Esophagus muscularis mucosa (tissue), 4 donors: ENCODE measurements around the gene SIX6. TPM values are rescaled to one million over a fixed set of nuclear protein-coding genes. Genes with fewer than 3 reads are reported as not detected.
A peak's percentile ranks its signal among the peaks of the same experiment; 100 is the strongest.

ENCODE experiments used
- DNase-seq: peaks from one replicate; pipeline ENCODE4 v3.0.0-alpha.2; 2017; ENCODE audit errors: extremely low spot score
- H3K27ac ChIP-seq, 4 donors: fragments of 200-600 bp; sonication (generic); replicated peaks in 1 of 4; 1 replicate in 3 of 4; 2 replicates in 1 of 4; pipeline ENCODE4 v1.5.1; 2016 to 2019; ENCODE audit warnings: mild to moderate bottlenecking in 1 of 4
- H3K27me3 ChIP-seq, 4 donors: fragments of 200-600 bp; sonication (generic); one replicate each; pipeline versions ENCODE4 v1.5.1 to v1.6.0; 2016 to 2019
- H3K36me3 ChIP-seq, 4 donors: fragments of 200-600 bp; sonication (generic); one replicate each; pipeline ENCODE4 v1.5.1; 2016 to 2019
- H3K4me1 ChIP-seq, 4 donors: fragments of 200-600 bp; sonication (generic); one replicate each; pipeline ENCODE4 v1.5.1; 2016 to 2019
- H3K4me3 ChIP-seq, 4 donors: fragments of 200-600 bp; sonication (generic); 1 replicate in 2 of 4; 2 replicates in 2 of 4; pipeline ENCODE4 v1.5.1; 2016 to 2019; ENCODE audit warnings: mild to moderate bottlenecking in 4 of 4, moderate library complexity in 1 of 4
- H3K9me3 ChIP-seq, 4 donors: fragments of 200-600 bp; sonication (generic); 1 replicate in 3 of 4; 2 replicates in 1 of 4; pipeline ENCODE4 v1.5.1; 2016 to 2019
- CTCF ChIP-seq, 3 experiments: fragments of 200-600 bp in 2 of 3; fragments of 450-650 bp in 1 of 3; sonication (generic) in 2 of 3; IDR thresholded peaks; one replicate each; pipeline ENCODE4 v1.5.1; 2017 to 2019; ENCODE audit warnings: antibody characterized with exemption in 3 of 3, mild to moderate bottlenecking in 2 of 3, moderate library complexity in 1 of 3
- EP300 ChIP-seq: sonication (generic); formaldehyde crosslinking; IDR thresholded peaks from one replicate; pipeline ENCODE4 v1.6.1; 2017; ENCODE audit warnings: antibody characterized with exemption
- POLR2A ChIP-seq: fragments of 450-650 bp; IDR thresholded peaks from one replicate; pipeline ENCODE4 v1.6.1; 2017; ENCODE audit warnings: antibody characterized with exemption, moderate library complexity, mild to moderate bottlenecking, low read depth
- POLR2AphosphoS5 ChIP-seq, 2 donors: sonication (generic); formaldehyde crosslinking; IDR thresholded peaks; one replicate each; pipeline ENCODE4 v1.6.1; 2017; ENCODE audit warnings: antibody characterized with exemption in 2 of 2
- WGBS: methylation state at CpG from one replicate; pipeline ENCODE4 v1.1.5; 2018; 5-methylcytosine and 5-hydroxymethylcytosine counted together
- intact Hi-C: fragments of 100-400 bp; cut with DNase I; formaldehyde crosslinking; loops from one replicate; pipeline ENCODE4 v1.15.1; 2023
- small RNA-seq, 3 donors: library from RNA; depleted of rRNA; stranded (forward); fragments of <200 nt; gene quantifications; one replicate each; pipeline ENCODE3, GENCODE V24; 2016
- total RNA-seq, 4 donors: library from RNA; depleted of rRNA; stranded (reverse); fragments of >200 nt; gene quantifications; one replicate each; pipeline versions ENCODE4 v1.1.0 to v1.2.1, GENCODE V29; 2016

SIX6 gene
- total RNA-seq, 4 donors from 2014 or later, result not detected

DNA sequence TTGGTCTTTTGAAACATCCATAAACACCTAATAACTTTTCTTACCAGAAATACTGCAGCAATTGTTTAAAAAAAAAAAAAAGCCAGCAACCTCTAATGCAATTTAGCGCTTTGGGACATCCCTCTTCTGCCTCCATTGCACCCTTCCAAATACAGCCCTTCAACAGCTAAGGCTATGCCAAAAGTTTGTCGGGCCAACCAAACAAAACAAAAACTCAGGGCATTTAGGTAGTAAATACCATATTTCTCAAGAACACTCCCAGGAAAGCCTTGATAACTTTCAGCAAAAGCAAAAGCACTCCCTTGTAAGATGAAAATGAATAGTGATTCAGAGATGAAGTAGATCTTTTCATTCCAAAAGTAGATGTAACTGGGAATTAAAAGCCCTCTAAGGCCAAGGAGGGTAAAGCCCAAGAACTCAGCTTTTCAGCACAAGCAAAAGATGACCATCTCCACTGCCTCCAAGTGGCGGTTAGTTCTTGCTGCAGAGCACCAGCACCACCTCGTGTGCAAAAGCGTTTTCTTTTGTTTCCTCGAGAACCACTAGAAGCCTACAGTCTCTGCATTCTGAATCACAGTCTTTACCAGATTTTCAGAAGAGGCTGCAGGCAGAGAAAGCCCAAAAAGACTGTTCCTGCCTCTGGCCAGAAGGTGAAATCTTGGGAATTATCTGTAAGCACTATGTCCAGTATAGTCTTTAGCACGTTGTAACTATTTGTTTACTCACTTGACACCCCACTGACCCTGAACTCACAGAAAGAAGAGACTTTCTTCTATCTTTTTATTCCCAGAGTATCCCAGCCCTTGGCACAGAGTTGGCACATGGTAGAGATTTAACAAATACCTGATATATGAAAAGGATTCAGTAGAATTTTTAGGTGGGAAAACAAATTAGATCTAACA, 53.1 kb downstream of the SIX6 start:
- Histone ChIP-seq H3K4me3 (no peak overlapping the region), H3K36me3 (no peaks in the 10 kb centered on the region), H3K9me3 (no peaks in the 10 kb centered on the region), H3K4me1 (peaks cover 0 to 6% (median 2%) of the 10 kb centered on the region in 4 donors), H3K27ac (no peak overlapping the region), H3K27me3 (no peaks in the 10 kb centered on the region)
- no peak for DNase-seq
- intact Hi-C loops, result loop anchor here (5.0 kb wide), 1 partner anchor 210 kb away; no protein-coding TSS in a partner anchor
- 32% methylated on average over 7 of the region's 7 CpGs for WGBS
- peak; percentile 35 to 49 (median 38) for TF ChIP-seq CTCF (IDR thresholded peaks at IDR 0.05)
- TF ChIP-seq EP300, result no peak
- no peak for TF ChIP-seq POLR2AphosphoS5 (IDR thresholded peaks at IDR 0.05)
- no peak for TF ChIP-seq POLR2A

Small RNA genes lying within 50 kb of the gene (small RNA-seq; reads per million reads assigned to genes)
- gene AL049874.4, result 0 reads per million in 3 donors

Other genes with a start within 250 kb of the SIX6 start
- 1 to 10 TPM in 1 of 4 donors, under 1 TPM in 2, not detected in 1; 0.29 to 3.7 (median 0.50) TPM for gene C14orf39, start 23.1 kb upstream of the SIX6 start, total RNA-seq
- gene SIX1, start 140.3 kb downstream of the SIX6 start, total RNA-seq, result under 1 TPM; 0.42 to 0.58 (median 0.48) TPM
- gene SIX4, start 215.2 kb downstream of the SIX6 start, total RNA-seq, result 1 to 10 TPM; 1.7 to 4.2 (median 2.7) TPM
- gene MNAT1, start 225.6 kb downstream of the SIX6 start, total RNA-seq, result 10 to 100 TPM; 34.9 to 48.2 (median 38.1) TPM